H9 (cell line): ENCODE measurements around the gene WDR64. TPM values are rescaled to one million over a fixed set of nuclear protein-coding genes. Genes with fewer than 3 reads are reported as not detected.

ENCODE experiments used
- DNase-seq: peaks from one replicate; pipeline ENCODE4 v3.0.0-alpha.2; 2017
- H2AFZ ChIP-seq: one replicate; pipeline ENCODE4 v1.6.1; 2013; ENCODE audit warnings: mild to moderate bottlenecking, low read length, control low read depth, moderate library complexity
- H2AK5ac ChIP-seq: 2 replicates; pipeline ENCODE4 v1.6.1; 2013; ENCODE audit warnings: low read length, control low read depth, mixed read lengths; ENCODE audit not compliant: insufficient read length
- H2BK120ac ChIP-seq: one replicate; pipeline ENCODE4 v1.6.1; 2013; ENCODE audit warnings: low read depth, mild to moderate bottlenecking, low read length, control low read depth, inconsistent platforms; ENCODE audit not compliant: poor library complexity, severe bottlenecking
- H2BK12ac ChIP-seq: 2 replicates; pipeline ENCODE4 v1.6.1; 2013; ENCODE audit warnings: low read length, control low read depth, mixed read lengths, low read depth; ENCODE audit not compliant: insufficient read length
- H2BK15ac ChIP-seq: 2 replicates; pipeline ENCODE4 v1.6.1; 2013; ENCODE audit warnings: low read depth, low read length, control low read depth
- H2BK20ac ChIP-seq: one replicate; pipeline ENCODE4 v1.6.1; 2013; ENCODE audit warnings: low read depth, mild to moderate bottlenecking, low read length, control low read depth, inconsistent platforms; ENCODE audit not compliant: poor library complexity, severe bottlenecking
- H2BK5ac ChIP-seq: 2 replicates; pipeline ENCODE4 v1.6.1; 2013; ENCODE audit warnings: low read length, control low read depth, mixed read lengths; ENCODE audit not compliant: insufficient read length
- H3K14ac ChIP-seq: 2 replicates; pipeline ENCODE4 v1.6.1; 2013; ENCODE audit warnings: low read length, control low read depth; ENCODE audit not compliant: insufficient read depth
- H3K18ac ChIP-seq: 2 replicates; pipeline ENCODE4 v1.6.1; 2013; ENCODE audit warnings: low read depth, mild to moderate bottlenecking, mixed read lengths, low read length, control low read depth; ENCODE audit not compliant: insufficient read length
- H3K23ac ChIP-seq: 2 replicates; pipeline ENCODE4 v1.6.1; 2013; ENCODE audit warnings: low read length, control low read depth, mixed read lengths, low read depth; ENCODE audit not compliant: insufficient read length
- H3K23me2 ChIP-seq: 2 replicates; pipeline ENCODE4 v1.6.1; 2013; ENCODE audit warnings: low read depth, mild to moderate bottlenecking, mixed read lengths, low read length, control low read depth; ENCODE audit not compliant: insufficient read length, poor library complexity, severe bottlenecking
- H3K27ac ChIP-seq: 2 replicates; pipeline ENCODE4 v1.5.1; 2013; ENCODE audit warnings: low read length, control low read depth, mixed read lengths, low read depth; ENCODE audit not compliant: insufficient read length
- H3K27me3 ChIP-seq: 2 replicates; pipeline ENCODE4 v1.6.1; 2013; ENCODE audit warnings: low read length, control low read depth, inconsistent platforms; ENCODE audit not compliant: insufficient read depth
- H3K4ac ChIP-seq: 2 replicates; pipeline ENCODE4 v1.6.1; 2013; ENCODE audit warnings: low read depth, mild to moderate bottlenecking, control low read depth, inconsistent platforms, low read length, moderate library complexity
- H3K4me1 ChIP-seq: 2 replicates; pipeline ENCODE4 v1.6.1; 2013; ENCODE audit warnings: low read length, control low read depth, inconsistent platforms; ENCODE audit not compliant: insufficient read depth
- H3K4me2 ChIP-seq: 2 replicates; pipeline ENCODE4 v1.6.1; 2013; ENCODE audit warnings: low read length, control low read depth, mixed read lengths; ENCODE audit not compliant: insufficient read length, insufficient read depth
- H3K56ac ChIP-seq: 2 replicates; pipeline ENCODE4 v1.6.1; 2013; ENCODE audit warnings: low read depth, mild to moderate bottlenecking, mixed read lengths, low read length, control low read depth; ENCODE audit not compliant: insufficient read length
- H3K79me1 ChIP-seq: 2 replicates; pipeline ENCODE4 v1.6.1; 2013; ENCODE audit warnings: low read depth, mild to moderate bottlenecking, moderate library complexity, low read length, control low read depth, inconsistent platforms; ENCODE audit not compliant: insufficient read depth, poor library complexity, severe bottlenecking
- H3K79me2 ChIP-seq: 2 replicates; pipeline ENCODE4 v1.6.1; 2013; ENCODE audit warnings: low read length, control low read depth, inconsistent platforms; ENCODE audit not compliant: insufficient read depth
- H3K9ac ChIP-seq: 2 replicates; pipeline ENCODE4 v1.6.1; 2013; ENCODE audit warnings: low read length, control low read depth, mixed read lengths; ENCODE audit not compliant: insufficient read length; ENCODE audit errors: extremely low read depth
- H3K9me3 ChIP-seq: one replicate; pipeline ENCODE4 v1.6.1; 2013; ENCODE audit warnings: low read depth, low read length, inconsistent platforms; ENCODE audit not compliant: control insufficient read depth
- H3T11ph ChIP-seq: one replicate; pipeline ENCODE4 v1.6.1; 2013; ENCODE audit warnings: mild to moderate bottlenecking, low read length, control low read depth, inconsistent platforms
- H4K20me1 ChIP-seq: one replicate; pipeline ENCODE4 v1.6.1; 2013; ENCODE audit not compliant: control insufficient read depth, insufficient read length, insufficient read depth
- H4K5ac ChIP-seq: 2 replicates; pipeline ENCODE4 v1.6.1; 2013; ENCODE audit warnings: low read depth, mild to moderate bottlenecking, mixed read lengths, low read length, control low read depth; ENCODE audit not compliant: insufficient read length
- H4K8ac ChIP-seq: replicated peaks from 2 replicates; pipeline ENCODE4 v1.6.1; 2013; ENCODE audit warnings: low read length, control low read depth, mixed read lengths, low read depth; ENCODE audit not compliant: insufficient read length
- H4K91ac ChIP-seq: 2 replicates; pipeline ENCODE4 v1.6.1; 2013; ENCODE audit warnings: low read depth, mild to moderate bottlenecking, moderate library complexity, mixed read lengths, low read length, control low read depth; ENCODE audit not compliant: insufficient read length
- H3K27ac Mint-ChIP-seq, 3 experiments: 2 replicates in 2 of 3; 3 replicates in 1 of 3; pipeline ENCODE4 v1.8.0; 2020 to 2021; ENCODE audit warnings: mixed read lengths in 3 of 3, mild to moderate bottlenecking in 1 of 3, moderate library complexity in 1 of 3
- H3K27me3 Mint-ChIP-seq: 2 replicates; pipeline ENCODE4 v1.8.0; 2021; ENCODE audit warnings: low read depth, mild to moderate bottlenecking, moderate library complexity, mixed read lengths
- H3K36me3 Mint-ChIP-seq, 3 experiments: 2 replicates in 2 of 3; 3 replicates in 1 of 3; pipeline ENCODE4 v1.8.0; 2020 to 2021; ENCODE audit warnings: low read depth in 3 of 3, mixed read lengths in 3 of 3; ENCODE audit not compliant: insufficient read depth in 1 of 3
- H3K4me1 Mint-ChIP-seq, 2 experiments: 2 replicates each; pipeline ENCODE4 v1.8.0; 2020; ENCODE audit warnings: mixed read lengths in 2 of 2
- H3K4me3 Mint-ChIP-seq, 2 experiments: 2 replicates in 1 of 2; 3 replicates in 1 of 2; pipeline ENCODE4 v1.8.0; 2020 to 2021; ENCODE audit warnings: mild to moderate bottlenecking in 2 of 2, mixed read lengths in 2 of 2, moderate library complexity in 1 of 2
- H3K9me3 Mint-ChIP-seq, 2 experiments: 2 replicates in 1 of 2; 3 replicates in 1 of 2; pipeline ENCODE4 v1.8.0; 2020; ENCODE audit warnings: mild to moderate bottlenecking in 2 of 2, mixed read lengths in 2 of 2, moderate library complexity in 1 of 2
- CTCF ChIP-seq: fragments of 200-600 bp; sonication (generic); conservative IDR thresholded peaks from 3 replicates; pipeline ENCODE4 v1.8.0; 2021; ENCODE audit warnings: antibody characterized with exemption, mild to moderate bottlenecking
- WGBS: extraction: QIAGEN DNeasy Blood & Tissue Kit; methylation state at CpG from one replicate; pipeline ENCODE4 v1.1.7; 2013; ENCODE audit warnings: missing lambda C conversion rate, low lambda C conversion rate, mixed read lengths; ENCODE audit not compliant: insufficient read length; ENCODE audit errors: extremely low coverage; 5-methylcytosine and 5-hydroxymethylcytosine counted together
- total RNA-seq: library from RNA; stranded (reverse); gene quantifications from 2 replicates; pipeline ENCODE4 v1.2.1, GENCODE V29; 2021

The WDR64 gene
- total RNA-seq, 1 experiment from 2014 or later, result not detected

DNA sequence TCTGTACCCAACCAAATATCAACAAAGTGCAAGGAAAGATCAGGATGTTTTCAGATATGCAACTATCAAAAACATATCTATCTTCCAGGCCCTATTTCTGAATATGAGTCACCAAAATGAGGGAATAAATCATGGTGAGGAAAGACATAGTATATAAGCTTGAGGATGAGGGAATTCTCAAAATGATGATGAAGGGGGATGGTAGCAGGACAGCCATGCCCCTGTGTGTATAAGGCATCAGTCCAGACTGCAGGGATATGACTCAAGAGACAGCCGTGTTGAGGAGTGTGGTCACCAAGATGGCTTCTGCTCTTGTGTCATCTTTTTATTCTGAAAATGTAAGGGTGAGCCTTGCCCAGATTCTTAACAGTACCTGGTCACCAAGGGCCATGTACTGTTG lies 4.4 kb upstream of the WDR64 start:
- Histone ChIP-seq H3K56ac (no peak overlapping the region), H2BK20ac (no peak overlapping the region), H2BK12ac (no peak overlapping the region), H3K9me3 (no peaks in the 10 kb centered on the region), H3K27ac (no peak overlapping the region), H3K79me2 (no peaks in the 10 kb centered on the region), H2BK5ac (no peak overlapping the region), H3K4ac (no peak overlapping the region), H2AK5ac (no peak overlapping the region), H4K5ac (no peak overlapping the region), H3K79me1 (no peaks in the 10 kb centered on the region), H3K23me2 (no peaks in the 10 kb centered on the region), H4K8ac (no peak overlapping the region), H4K91ac (no peak overlapping the region), H2AFZ (no peak overlapping the region), H3K9ac (no peak overlapping the region), H3K4me1 (no peaks in the 10 kb centered on the region), H3T11ph (no peak overlapping the region), H3K14ac (no peak overlapping the region), H2BK120ac (no peak overlapping the region), H3K18ac (no peak overlapping the region), H4K20me1 (no peaks in the 10 kb centered on the region), H2BK15ac (no peak overlapping the region), H3K4me2 (no peak overlapping the region), H3K23ac (no peak overlapping the region), H3K27me3 (no peaks in the 10 kb centered on the region)
- no peak overlapping the region for H3K27ac Mint-ChIP-seq
- no peaks in the 10 kb centered on the region for H3K36me3 Mint-ChIP-seq
- no CpG with 5 or more reads among the region's 1 CpG for WGBS
- no peak overlapping the region for H3K4me3 Mint-ChIP-seq
- no peak for TF ChIP-seq CTCF
- DNase-seq, result no peak
- H3K9me3 Mint-ChIP-seq, result no peaks in the 10 kb centered on the region
- peaks cover 2 to 6% of the 10 kb centered on the region in 2 experiments for H3K4me1 Mint-ChIP-seq
- no peaks in the 10 kb centered on the region for H3K27me3 Mint-ChIP-seq
